SK-N-SH treated with all-trans-retinoic acid at 6 μM for 48 hours (cell line): ENCODE measurements around the gene CALN1.

ENCODE experiments used
- ATAC-seq: fragments of 200-7000 bp; cut with Tn5 transposase; 3 replicates; pipeline ENCODE4 v1.9.1; 2020; ENCODE audit warnings: mild to moderate bottlenecking, moderate library complexity
- ARNTL ChIP-seq: fragments of 450-650 bp; formaldehyde crosslinking; IDR thresholded peaks from 2 replicates; pipeline ENCODE4 v1.5.0; 2020; ENCODE audit warnings: low read depth, mild to moderate bottlenecking, moderate library complexity, borderline replicate concordance
- BACH2 ChIP-seq: fragments of 250-450 bp; sonication (Bioruptor Pico); IDR thresholded peaks from 2 replicates; pipeline ENCODE4 v1.9.0; 2021; ENCODE audit warnings: mild to moderate bottlenecking, borderline replicate concordance
- CREB5 ChIP-seq: fragments of 250-450 bp; sonication (Bioruptor Pico); IDR thresholded peaks from 2 replicates; pipeline ENCODE4 v1.5.1; 2020; ENCODE audit warnings: low read depth, mild to moderate bottlenecking, moderate library complexity
- CSDC2 ChIP-seq: fragments of 250-450 bp; sonication (Bioruptor Pico); IDR thresholded peaks from 2 replicates; pipeline ENCODE4 v1.5.0; 2020; ENCODE audit warnings: mild to moderate bottlenecking, moderate library complexity
- CSRNP3 ChIP-seq: fragments of 250-450 bp; sonication (Bioruptor Pico); IDR thresholded peaks from 2 replicates; pipeline ENCODE4 v1.5.1; 2021; ENCODE audit warnings: mild to moderate bottlenecking, moderate library complexity
- ESRRG ChIP-seq: fragments of 250-450 bp; sonication (Bioruptor Pico); IDR thresholded peaks from 2 replicates; pipeline ENCODE4 v1.6.1; 2021; ENCODE audit warnings: mild to moderate bottlenecking
- GLIS3 ChIP-seq: fragments of 250-450 bp; sonication (Bioruptor Pico); IDR thresholded peaks from 2 replicates; pipeline ENCODE4 v1.5.0; 2020; ENCODE audit warnings: mild to moderate bottlenecking, moderate library complexity
- ISL1 ChIP-seq: fragments of 250-450 bp; sonication (Bioruptor Pico); IDR thresholded peaks from 2 replicates; pipeline ENCODE4 v2.1.2; 2022; ENCODE audit warnings: mild to moderate bottlenecking, moderate library complexity
- OSR1 ChIP-seq: fragments of 250-450 bp; sonication (Bioruptor Pico); IDR thresholded peaks from 2 replicates; pipeline ENCODE4 v1.8.0; 2022; ENCODE audit warnings: moderate library complexity, mild to moderate bottlenecking, inconsistent platforms
- PATZ1 ChIP-seq: fragments of 250-450 bp; sonication (Bioruptor Pico); IDR thresholded peaks from 2 replicates; pipeline ENCODE4 v1.8.0; 2020; ENCODE audit warnings: mild to moderate bottlenecking, moderate library complexity, borderline replicate concordance
- POU6F1 ChIP-seq: fragments of 250-450 bp; sonication (Bioruptor Pico); IDR thresholded peaks from 2 replicates; pipeline ENCODE4 v1.8.0; 2021; ENCODE audit warnings: low read depth, mild to moderate bottlenecking, moderate library complexity, borderline replicate concordance
- RARB ChIP-seq: fragments of 250-450 bp; sonication (Bioruptor Pico); IDR thresholded peaks from 2 replicates; pipeline ENCODE4 v1.8.0; 2021; ENCODE audit warnings: mild to moderate bottlenecking, moderate library complexity
- SNAI2 ChIP-seq: fragments of 250-450 bp; sonication (Bioruptor Pico); IDR thresholded peaks from 2 replicates; pipeline ENCODE4 v1.5.0; 2020; ENCODE audit warnings: mild to moderate bottlenecking, moderate library complexity
- TCF4 ChIP-seq: fragments of 250-450 bp; sonication (Bioruptor Pico); IDR thresholded peaks from 2 replicates; pipeline ENCODE4 v1.8.0; 2021; ENCODE audit warnings: mild to moderate bottlenecking, moderate library complexity, borderline replicate concordance
- TSHZ2 ChIP-seq: fragments of 250-450 bp; sonication (Bioruptor Pico); IDR thresholded peaks from 2 replicates; pipeline ENCODE4 v1.5.0; 2020; ENCODE audit warnings: mild to moderate bottlenecking, moderate library complexity
- ZC3H10 ChIP-seq: fragments of 250-450 bp; sonication (Bioruptor Pico); IDR thresholded peaks from 2 replicates; pipeline ENCODE4 v1.5.1; 2021; ENCODE audit warnings: mild to moderate bottlenecking, moderate library complexity
- ZFP30 ChIP-seq: fragments of 450-650 bp; formaldehyde crosslinking; IDR thresholded peaks from 2 replicates; pipeline ENCODE4 v1.5.0; 2022; ENCODE audit warnings: mild to moderate bottlenecking, moderate library complexity
- ZNF70 ChIP-seq: fragments of 450-650 bp; formaldehyde crosslinking; IDR thresholded peaks from 2 replicates; pipeline ENCODE4 v1.5.0; 2020; ENCODE audit warnings: mild to moderate bottlenecking, moderate library complexity
- ZNF8 ChIP-seq: fragments of 450-650 bp; formaldehyde crosslinking; IDR thresholded peaks from 2 replicates; pipeline ENCODE4 v1.5.0; 2020; ENCODE audit warnings: mild to moderate bottlenecking, moderate library complexity

Gene CALN1

GRCh38 chr7:72297636-72298035, 114.5 kb downstream of the CALN1 start:
- ATAC-seq = no peak
- TF ChIP-seq CREB5 (CRISPR knock-in tag) (no peak), GLIS3 (CRISPR knock-in tag) (no peak), ZNF8 (CRISPR knock-in tag) (no peak), ZC3H10 (CRISPR knock-in tag) (no peak), CSDC2 (CRISPR knock-in tag) (no peak), PATZ1 (CRISPR knock-in tag) (no peak), SNAI2 (CRISPR knock-in tag) (no peak), ARNTL (no peak), ZNF70 (CRISPR knock-in tag) (no peak), POU6F1 (CRISPR knock-in tag) (no peak), OSR1 (no peak), BACH2 (CRISPR knock-in tag) (no peak), ZFP30 (CRISPR knock-in tag) (no peak), RARB (CRISPR knock-in tag) (no peak), CSRNP3 (CRISPR knock-in tag) (no peak)
- TF ChIP-seq, all 23 proteins: peak for 0

- ATAC-seq = no peak
Observed at GRCh38 chr7:72292794-72293193, 119.3 kb downstream of the CALN1 start.

GRCh38 chr7:72292118-72292517, 120.0 kb downstream of the CALN1 start:
- no peak for TF ChIP-seq ARNTL
- TF ChIP-seq OSR1 = no peak
- TF ChIP-seq CSRNP3 (CRISPR knock-in tag) = no peak
- TF ChIP-seq ZFP30 (CRISPR knock-in tag) = no peak
- no peak for TF ChIP-seq TCF4 (CRISPR knock-in tag)
- TF ChIP-seq ZNF70 (CRISPR knock-in tag) = no peak
- TF ChIP-seq RARB (CRISPR knock-in tag) = no peak
- no peak for TF ChIP-seq ESRRG (CRISPR knock-in tag)
- ATAC-seq = no peak

More at GRCh38 chr7:72292794-72293193, 119.3 kb downstream of the CALN1 start:
- no peak for TF ChIP-seq ZC3H10 (CRISPR knock-in tag)
- TF ChIP-seq CSDC2 (CRISPR knock-in tag) = no peak
- TF ChIP-seq TCF4 (CRISPR knock-in tag) = no peak
- no peak for TF ChIP-seq ISL1 (CRISPR knock-in tag)
- TF ChIP-seq TSHZ2 (CRISPR knock-in tag) = no peak
- TF ChIP-seq ZNF70 (CRISPR knock-in tag) = no peak
- no peak for TF ChIP-seq SNAI2 (CRISPR knock-in tag)
- TF ChIP-seq ZNF8 (CRISPR knock-in tag) = no peak
